Psoas muscle (tissue), 8 donors: ENCODE measurements around the gene TMEM79. TPM values are rescaled to one million over a fixed set of nuclear protein-coding genes. Genes with fewer than 3 reads are reported as not detected.

ENCODE experiments used
- ATAC-seq, 4 donors: fragments of 200-7000 bp; cut with Tn5 transposase; one replicate each; pipeline ENCODE4 v1.9.1; 2020; ENCODE audit warnings: moderate library complexity in 3 of 4, mild to moderate bottlenecking in 2 of 4
- DNase-seq, 2 donors: peaks; one replicate each; pipeline ENCODE4 v3.0.0-alpha.2; 2020
- H3K27ac ChIP-seq: fragments of 200-600 bp; one replicate; pipeline ENCODE4 v1.8.0; 2022
- H3K27me3 ChIP-seq, 3 donors: fragments of 200-600 bp in 1 of 3; one replicate each; pipeline versions ENCODE4 v1.6.1 to v1.8.0; 2013 to 2022; ENCODE audit warnings: low read length in 2 of 3, mild to moderate bottlenecking in 2 of 3, moderate library complexity in 1 of 3; ENCODE audit not compliant: insufficient read depth in 3 of 3
- H3K36me3 ChIP-seq, 2 donors: fragments of 200-600 bp in 1 of 2; one replicate each; pipeline versions ENCODE4 v1.6.1 to v1.8.0; 2013 to 2022; ENCODE audit warnings: low read depth in 1 of 2, mild to moderate bottlenecking in 1 of 2, moderate library complexity in 1 of 2; ENCODE audit not compliant: insufficient read depth in 1 of 2
- H3K4me1 ChIP-seq: fragments of 200-600 bp; one replicate; pipeline ENCODE4 v1.8.0; 2022
- H3K4me3 ChIP-seq: fragments of 200-600 bp; one replicate; pipeline ENCODE4 v1.8.0; 2022; ENCODE audit warnings: mild to moderate bottlenecking
- H3K9me3 ChIP-seq: fragments of 200-600 bp; one replicate; pipeline ENCODE4 v1.8.0; 2022
- WGBS, 3 donors: extraction: QIAGEN DNeasy Blood & Tissue Kit; methylation state at CpG; one replicate each; pipeline versions ENCODE4 v1.1.6 to v1.1.7; 2013; 5-methylcytosine and 5-hydroxymethylcytosine counted together
- intact Hi-C, 2 donors: fragments of 100-400 bp; cut with DNase I; formaldehyde crosslinking; loops; one replicate each; pipeline versions ENCODE4 v1.11.0 to v1.14.2; 2022
- polyA plus RNA-seq, 3 donors: library from polyadenylated mRNA; stranded (reverse); fragments of 200-250 nt; gene quantifications; one replicate each; pipeline ENCODE4 v1.2.3, GENCODE V29; 2013
- total RNA-seq, 4 donors: library from RNA; stranded (reverse); fragmentation: NEBNext Ultra II Directional in 2 of 4; extraction: Animal tissue kit (Norgen Biotek cat#: 25700) in 2 of 4; gene quantifications; one replicate each; pipeline versions ENCODE4 v1.2.1 to v1.2.4, GENCODE V29; 2021 to 2023
- TF ChIP-seq, protein P1 (sequence below): fragments of 200-600 bp; IDR thresholded peaks from one replicate; pipeline ENCODE4 v1.8.0; 2022; ENCODE audit warnings: antibody characterized with exemption
- donor health status: healthy with polysubstance abuse.
- donor health status: DM: no; HTN: no; CAD: no; lungs with moderate emphysema.
- donor health status: Bipolar disorder and iron deficiency.
- donor health status: healthy.
- donor health status: DM: yes; HTN: yes; CAD: no.
- donor health status: DM: no; HTN: no; CAD: no.
- donor health status: DM: no; HTN: no; CAD: no.
- donor health status: DM: yes; HTN: yes; CAD: no.

Gene TMEM79
- total and polyA plus RNA-seq, 7 donors, result 0.69 to 3.6 (median 0.99) TPM

DNA sequence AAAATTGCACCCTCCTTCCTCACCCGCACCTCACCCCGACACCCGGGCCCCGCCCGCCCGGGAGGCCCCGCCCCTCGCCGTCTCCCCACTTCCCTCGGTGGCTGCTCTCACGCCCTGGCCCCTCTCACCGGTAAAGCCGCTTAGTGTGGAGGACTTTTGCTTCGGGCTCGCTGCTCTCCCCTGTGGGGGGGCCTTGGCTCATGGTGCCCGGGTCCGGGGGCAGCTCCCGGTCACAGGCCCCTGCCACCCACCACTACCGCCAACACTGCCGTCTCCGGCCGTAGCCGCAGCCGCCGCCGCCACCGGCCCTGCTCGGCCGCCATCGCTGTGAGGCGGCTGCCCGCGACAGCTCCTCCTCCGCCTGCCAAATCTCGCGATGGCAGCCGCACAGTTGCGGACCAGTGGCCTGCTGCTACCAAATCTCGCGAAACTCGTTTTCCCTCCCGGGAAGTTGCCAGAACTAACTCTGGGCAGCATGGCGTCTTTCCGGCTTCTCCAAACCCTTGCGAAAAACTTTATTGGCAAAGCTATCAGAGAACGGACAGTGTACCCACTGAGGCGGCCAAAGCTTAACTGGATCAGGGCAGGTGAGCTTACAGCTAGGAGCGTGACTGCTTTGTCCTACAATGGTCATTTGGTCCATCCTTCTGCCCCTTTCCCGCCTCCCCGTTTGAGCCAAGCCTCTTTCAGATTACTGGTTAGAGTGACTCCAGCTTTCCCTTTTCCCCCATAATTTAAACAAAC lies 1.5 kb upstream of the TMEM79 start, which contains the start of gene SMG5:
Gene SMG5, minus strand, starts transcription at position 347 of the 744 bp plus-strand sequence. Its CDS starts 145 bp downstream, at position 202.
- H3K36me3 ChIP-seq, result peaks cover 4 to 31% of the 10 kb centered on the region in 2 donors
- peak; percentile 97 to 98 for DNase-seq
- H3K27ac ChIP-seq, result peak within 1 kb of the TSS; percentile 92
- intact Hi-C loops, result no loop called here
- no peaks in the 10 kb centered on the region for H3K9me3 ChIP-seq
- peak within 1 kb of the TSS; percentile 85 for H3K4me3 ChIP-seq
- peak; percentile 88 to 92 (median 90) for ATAC-seq
- 0 to 1% (median 0%) methylated on average over 46 to 50 of the region's 50 CpGs for WGBS, 3 donors
- TF ChIP-seq, protein P1, sequence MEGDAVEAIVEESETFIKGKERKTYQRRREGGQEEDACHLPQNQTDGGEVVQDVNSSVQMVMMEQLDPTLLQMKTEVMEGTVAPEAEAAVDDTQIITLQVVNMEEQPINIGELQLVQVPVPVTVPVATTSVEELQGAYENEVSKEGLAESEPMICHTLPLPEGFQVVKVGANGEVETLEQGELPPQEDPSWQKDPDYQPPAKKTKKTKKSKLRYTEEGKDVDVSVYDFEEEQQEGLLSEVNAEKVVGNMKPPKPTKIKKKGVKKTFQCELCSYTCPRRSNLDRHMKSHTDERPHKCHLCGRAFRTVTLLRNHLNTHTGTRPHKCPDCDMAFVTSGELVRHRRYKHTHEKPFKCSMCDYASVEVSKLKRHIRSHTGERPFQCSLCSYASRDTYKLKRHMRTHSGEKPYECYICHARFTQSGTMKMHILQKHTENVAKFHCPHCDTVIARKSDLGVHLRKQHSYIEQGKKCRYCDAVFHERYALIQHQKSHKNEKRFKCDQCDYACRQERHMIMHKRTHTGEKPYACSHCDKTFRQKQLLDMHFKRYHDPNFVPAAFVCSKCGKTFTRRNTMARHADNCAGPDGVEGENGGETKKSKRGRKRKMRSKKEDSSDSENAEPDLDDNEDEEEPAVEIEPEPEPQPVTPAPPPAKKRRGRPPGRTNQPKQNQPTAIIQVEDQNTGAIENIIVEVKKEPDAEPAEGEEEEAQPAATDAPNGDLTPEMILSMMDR, result no peak
- no peaks in the 10 kb centered on the region for H3K27me3 ChIP-seq
- peaks cover 33% of the 10 kb centered on the region for H3K4me1 ChIP-seq

DNA sequence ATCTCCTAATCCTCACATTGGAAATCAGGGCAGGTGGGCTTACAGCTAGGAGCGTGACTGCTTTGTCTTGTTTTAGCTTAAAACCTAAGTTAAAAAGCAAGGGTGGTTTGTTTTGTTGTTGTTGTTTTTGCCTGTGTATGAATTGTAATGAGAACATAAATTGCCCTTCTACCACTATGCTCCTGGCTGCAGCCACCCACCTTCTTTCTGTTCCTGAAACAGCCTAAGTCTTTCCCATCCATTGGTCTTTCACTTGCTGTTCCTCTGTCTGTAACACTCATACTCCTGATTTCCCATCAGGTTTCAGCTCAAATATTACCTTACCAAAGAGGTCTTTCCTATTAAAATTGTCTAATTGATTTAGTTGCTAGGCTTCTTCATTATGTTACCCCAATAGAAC lies 604 bp upstream of the TMEM79 start:
- H3K9me3 ChIP-seq, result no peaks in the 10 kb centered on the region
- WGBS, 3 donors, result 67 to 77% (median 72%) methylated on average over 1 of the region's 1 CpG
- intact Hi-C loops, result no loop called here
- TF ChIP-seq, protein P1, result no peak
- H3K36me3 ChIP-seq, result peaks cover 0 to 30% of the 10 kb centered on the region in 2 donors
- peaks cover 33% of the 10 kb centered on the region for H3K4me1 ChIP-seq
- H3K27ac ChIP-seq, result peak overlapping the region; percentile 92
- no peaks in the 10 kb centered on the region for H3K27me3 ChIP-seq
- ATAC-seq, result no peak
- no peak for DNase-seq
- H3K4me3 ChIP-seq, result peak overlapping the region; percentile 85

DNA sequence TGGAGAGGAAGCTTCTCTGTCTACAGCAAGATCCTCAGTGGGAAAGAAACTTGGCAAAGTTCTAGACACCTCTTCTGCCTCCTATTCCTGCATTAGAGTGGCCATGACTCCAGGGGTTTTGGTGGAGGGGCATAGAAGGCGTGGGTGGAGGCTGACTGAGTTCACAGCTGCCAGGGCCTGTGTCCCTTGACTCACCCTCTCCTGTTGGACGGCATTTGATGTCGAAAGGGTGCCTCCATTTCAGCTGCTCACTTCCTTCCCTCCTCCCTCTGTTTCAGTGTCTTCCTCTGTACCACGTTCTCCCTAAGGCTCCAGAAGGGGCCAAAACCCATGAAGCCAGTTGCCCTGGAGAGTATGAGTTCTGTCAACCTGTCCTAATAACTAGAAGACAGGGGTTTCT lies 632 bp downstream of the TMEM79 start:
- no peak for DNase-seq
- H3K27ac ChIP-seq, result no peak overlapping the region
- TF ChIP-seq, protein P1, result no peak
- no peak overlapping the region for H3K4me3 ChIP-seq
- peaks cover 28% of the 10 kb centered on the region for H3K4me1 ChIP-seq
- H3K36me3 ChIP-seq, result peaks cover 0 to 36% of the 10 kb centered on the region in 2 donors
- ATAC-seq, result no peak
- intact Hi-C loops, result no loop called here
- WGBS, 3 donors, result 71 to 89% (median 86%) methylated on average over 4 of the region's 4 CpGs
- H3K27me3 ChIP-seq, result no peaks in the 10 kb centered on the region
- H3K9me3 ChIP-seq, result no peaks in the 10 kb centered on the region

DNA sequence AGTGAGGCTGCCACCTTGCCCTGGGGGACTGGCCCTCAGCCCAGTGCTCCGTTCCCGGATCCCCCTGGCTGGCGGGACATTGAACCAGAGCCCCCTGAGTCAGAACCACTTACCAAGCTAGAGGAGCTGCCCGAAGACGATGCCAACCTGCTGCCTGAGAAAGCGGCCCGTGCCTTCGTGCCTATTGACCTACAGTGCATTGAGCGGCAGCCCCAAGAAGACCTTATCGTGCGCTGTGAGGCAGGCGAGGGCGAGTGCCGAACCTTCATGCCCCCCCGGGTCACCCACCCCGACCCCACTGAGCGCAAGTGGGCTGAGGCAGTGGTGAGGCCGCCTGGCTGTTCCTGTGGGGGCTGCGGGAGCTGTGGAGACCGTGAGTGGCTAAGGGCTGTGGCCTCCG lies 1.3 kb downstream of the TMEM79 start:
- DNase-seq, result no peak
- peaks cover 0 to 37% of the 10 kb centered on the region in 2 donors for H3K36me3 ChIP-seq
- ATAC-seq, result no peak
- H3K4me1 ChIP-seq, result peaks cover 21% of the 10 kb centered on the region
- no peak overlapping the region for H3K4me3 ChIP-seq
- no peaks in the 10 kb centered on the region for H3K27me3 ChIP-seq
- TF ChIP-seq, protein P1, result no peak
- intact Hi-C loops, result no loop called here
- H3K9me3 ChIP-seq, result no peaks in the 10 kb centered on the region
- H3K27ac ChIP-seq, result no peak overlapping the region
- 87 to 95% (median 92%) methylated on average over 20 to 21 of the region's 21 CpGs for WGBS, 3 donors
